HL-60 (cell line): ENCODE data around the gene KCTD11.
"Not testable (repeated sequence)": the region's sequence is repeated elsewhere in the genome, so short reads cannot be mapped to it uniquely, and the experiment has no call there.

ENCODE experiments used
- DNase-seq, 2 experiments: peaks; one replicate each; pipeline ENCODE4 v3.0.0-alpha.2; 2010 to 2020; ENCODE audit warnings: low read depth in 1 of 2, low spot score in 1 of 2
- H3K27ac ChIP-seq: fragments of 250-450 bp; sonication (Bioruptor Pico); replicated peaks from 2 replicates; pipeline ENCODE4 v1.5.1; 2020; ENCODE audit warnings: mild to moderate bottlenecking, moderate library complexity
- H3K27me3 ChIP-seq: fragments of 250-450 bp; sonication (Bioruptor Pico); 2 replicates; pipeline ENCODE4 v1.5.1; 2021; ENCODE audit warnings: mild to moderate bottlenecking, moderate library complexity; ENCODE audit not compliant: insufficient read depth, poor library complexity, severe bottlenecking
- H3K4me3 ChIP-seq: replicated peaks from 2 replicates; pipeline ENCODE4 v1.5.1; 2011; ENCODE audit warnings: mild to moderate bottlenecking, control low read depth, low read length; ENCODE audit not compliant: insufficient read depth
- GABPA ChIP-seq: IDR thresholded peaks from 2 replicates; pipeline ENCODE4 v1.6.1; 2012; ENCODE audit warnings: low read depth
- POLR2AphosphoS5 ChIP-seq: IDR thresholded peaks from 2 replicates; pipeline ENCODE4 v1.6.1; 2012; ENCODE audit warnings: low read depth
- REST ChIP-seq: IDR thresholded peaks from 2 replicates; pipeline ENCODE4 v1.6.1; 2012; ENCODE audit warnings: low read depth; ENCODE audit not compliant: insufficient replicate concordance
- SPI1 ChIP-seq: IDR thresholded peaks from 2 replicates; pipeline ENCODE4 v1.6.1; 2012; ENCODE audit warnings: low read depth, mild to moderate bottlenecking, borderline replicate concordance
- TF ChIP-seq, protein P1 (sequence below): IDR thresholded peaks from one replicate; pipeline ENCODE4 v1.5.1; 2011; ENCODE audit warnings: low read length, control low read depth, inconsistent platforms; ENCODE audit not compliant: insufficient read depth

KCTD11 gene

DNA sequence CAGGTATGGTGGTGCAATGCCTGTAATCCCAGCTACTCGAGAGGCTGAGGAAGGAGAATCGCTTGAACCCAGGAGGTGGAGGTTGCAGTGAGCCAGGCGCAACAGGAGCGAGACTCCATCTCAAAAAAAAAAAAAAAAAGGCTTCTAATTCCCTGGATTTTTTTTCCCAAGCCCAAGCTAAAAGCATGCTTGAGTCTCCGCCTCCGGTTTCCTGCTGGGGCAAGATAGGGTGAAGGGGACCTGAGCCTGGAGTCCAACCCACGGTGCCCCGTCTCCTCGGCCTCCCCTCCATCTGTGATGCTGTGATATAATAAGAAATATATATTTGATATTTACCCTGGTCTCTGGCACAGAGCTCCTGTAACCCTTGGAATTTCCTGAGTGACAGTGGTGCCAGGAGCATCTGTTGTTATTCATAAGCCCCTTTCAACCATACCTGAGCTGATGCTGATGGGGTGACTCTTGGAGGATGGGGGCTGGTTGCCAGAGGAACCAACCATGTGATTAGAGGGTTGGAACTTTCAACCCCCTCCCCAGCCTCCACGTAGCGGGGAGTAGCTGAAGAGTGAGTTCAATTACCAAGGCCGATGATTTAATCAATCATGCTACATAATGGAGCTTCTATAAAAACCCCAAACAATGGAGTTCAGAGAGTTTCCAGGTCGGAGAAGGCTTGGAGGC lies 16.1 kb downstream of the KCTD11 start:
- Histone ChIP-seq H3K27ac (no peak overlapping the region), H3K4me3 (no peak overlapping the region), H3K27me3 (no peaks in the 10 kb centered on the region)
- no peak for DNase-seq
- TF ChIP-seq GABPA (no peak), SPI1 (no peak), REST (no peak), POLR2AphosphoS5 (no peak)
- TF ChIP-seq, protein P1, sequence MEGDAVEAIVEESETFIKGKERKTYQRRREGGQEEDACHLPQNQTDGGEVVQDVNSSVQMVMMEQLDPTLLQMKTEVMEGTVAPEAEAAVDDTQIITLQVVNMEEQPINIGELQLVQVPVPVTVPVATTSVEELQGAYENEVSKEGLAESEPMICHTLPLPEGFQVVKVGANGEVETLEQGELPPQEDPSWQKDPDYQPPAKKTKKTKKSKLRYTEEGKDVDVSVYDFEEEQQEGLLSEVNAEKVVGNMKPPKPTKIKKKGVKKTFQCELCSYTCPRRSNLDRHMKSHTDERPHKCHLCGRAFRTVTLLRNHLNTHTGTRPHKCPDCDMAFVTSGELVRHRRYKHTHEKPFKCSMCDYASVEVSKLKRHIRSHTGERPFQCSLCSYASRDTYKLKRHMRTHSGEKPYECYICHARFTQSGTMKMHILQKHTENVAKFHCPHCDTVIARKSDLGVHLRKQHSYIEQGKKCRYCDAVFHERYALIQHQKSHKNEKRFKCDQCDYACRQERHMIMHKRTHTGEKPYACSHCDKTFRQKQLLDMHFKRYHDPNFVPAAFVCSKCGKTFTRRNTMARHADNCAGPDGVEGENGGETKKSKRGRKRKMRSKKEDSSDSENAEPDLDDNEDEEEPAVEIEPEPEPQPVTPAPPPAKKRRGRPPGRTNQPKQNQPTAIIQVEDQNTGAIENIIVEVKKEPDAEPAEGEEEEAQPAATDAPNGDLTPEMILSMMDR = no peak

- not testable (repeated sequence) for H3K4me3 ChIP-seq, H3K27ac ChIP-seq, H3K27me3 ChIP-seq, DNase-seq
These were observed 16.6 kb downstream of the KCTD11 start for GRCh38 chr17:7368599-7368994.

GRCh38 chr17:7369825-7370224 lies 17.9 kb downstream of the KCTD11 start:
- DNase-seq = no peak
- TF ChIP-seq GABPA (no peak), SPI1 (no peak), REST (no peak), POLR2AphosphoS5 (no peak)
- TF ChIP-seq, protein P1 = no peak
- H3K4me3 ChIP-seq = no peak overlapping the region
- no peak overlapping the region for H3K27ac ChIP-seq
- no peaks in the 10 kb centered on the region for H3K27me3 ChIP-seq

- H3K27ac ChIP-seq = no peak overlapping the region
- H3K27me3 ChIP-seq = no peaks in the 10 kb centered on the region
- TF ChIP-seq GABPA = no peak
- TF ChIP-seq REST = no peak
- TF ChIP-seq SPI1 = no peak
- no peak for TF ChIP-seq POLR2AphosphoS5
- TF ChIP-seq, protein P1 = no peak
- no peak overlapping the region for H3K4me3 ChIP-seq
- DNase-seq = no peak
These were observed 18.9 kb downstream of the KCTD11 start for GRCh38 chr17:7370853-7371252.
